ENCODE results near the gene DBR1. TPM values are rescaled to one million over a fixed set of nuclear protein-coding genes. Genes with fewer than 3 reads are reported as not detected.

DBR1 gene
- total and polyA plus RNA-seq, 2 of the 13 experiments (the other 11 are each of a cell fraction or from before 2014, with no cell fraction given) = 6.4 to 16.7 TPM

- ChIA-PET CTCF (ENCODE audit: low intra/inter-chr PET ratio, low total read pairs) (no interaction called here), POLR2A (no interaction called here)
- no peaks in the 10 kb centered on the region for H3K79me2 ChIP-seq (ENCODE audit: insufficient read depth, low read length)
- FAIRE-seq = no peak
- no peak for TF ChIP-seq ZNF232 (CRISPR knock-in tag; IDR thresholded peaks at IDR 0.05; ENCODE audit: borderline replicate concordance)
- TF ChIP-seq THAP7 (CRISPR knock-in tag; IDR thresholded peaks at IDR 0.05) = no peak
- no peak for TF ChIP-seq DDIT3 (CRISPR knock-in tag; IDR thresholded peaks at IDR 0.05)
- no peak for TF ChIP-seq RBAK (CRISPR knock-in tag; IDR thresholded peaks at IDR 0.05)
- TF ChIP-seq ZNF296 (CRISPR knock-in tag; conservative IDR thresholded peaks at IDR 0.05) = no peak
- no peak for TF ChIP-seq KLF11 (CRISPR knock-in tag; IDR thresholded peaks at IDR 0.05)
- TF ChIP-seq PAX8 (CRISPR knock-in tag; IDR thresholded peaks at IDR 0.05; ENCODE audit: borderline replicate concordance) = no peak
- TF ChIP-seq ARNTL (CRISPR knock-in tag; IDR thresholded peaks at IDR 0.05) = no peak
- no peak for TF ChIP-seq CREB3 (CRISPR knock-in tag; IDR thresholded peaks at IDR 0.05)
- no peak for TF ChIP-seq PAXIP1 (CRISPR knock-in tag; conservative IDR thresholded peaks at IDR 0.05)
- no peak for TF ChIP-seq HMGXB3 (CRISPR knock-in tag; IDR thresholded peaks at IDR 0.05; ENCODE audit: borderline replicate concordance)
- TF ChIP-seq ZNF674 (CRISPR knock-in tag; IDR thresholded peaks at IDR 0.05; ENCODE audit: low read depth) = no peak
- no peak for TF ChIP-seq ZNF451 (CRISPR knock-in tag; IDR thresholded peaks at IDR 0.05)
- TF ChIP-seq SMARCE1 (IDR thresholded peaks at IDR 0.05; ENCODE audit: borderline replicate concordance) = no peak
- no peak overlapping the region for H3K27ac ChIP-seq (ENCODE audit: extremely low read length, insufficient read depth, low read length)
- H3K9me3 ChIP-seq (ENCODE audit: low read length) = no peaks in the 10 kb centered on the region
- intact Hi-C loops (cut with micrococcal nuclease; ENCODE audit: unreplicated experiment) = loop anchor here (5.0 kb wide), 1 partner anchor 889 kb away; no protein-coding TSS in a partner anchor
- no peak for ATAC-seq
- H3K4me3 ChIP-seq (replicated peaks in 1 of 3; ENCODE audit: insufficient read depth in 1 of 3, low read depth in 2 of 3, low read length in 3 of 3) = no peak overlapping the region
- H3K36me3 ChIP-seq (replicated peaks in 1 of 2; ENCODE audit: control insufficient read depth in 1 of 2, insufficient read depth in 2 of 2, low read length in 2 of 2) = no peaks in the 10 kb centered on the region
- DNase-seq (ENCODE audit: low spot score) = no peak
- 62% methylated on average over 3 of the region's 3 CpGs for WGBS (ENCODE audit: low lambda C conversion rate)
- no TSS peak for BruUV-seq (replicated peaks)
- H4K20me1 ChIP-seq (ENCODE audit: insufficient read depth, low read length) = no peaks in the 10 kb centered on the region
- H3K4me1 ChIP-seq (ENCODE audit: insufficient read depth, low read length) = 0 out of 2 replicates have a peak, but pooled peaks cover 9% of the 10 kb centered on the region
- no peak overlapping the region for H2AFZ ChIP-seq (ENCODE audit: low read length)
- no peaks in the 10 kb centered on the region for H3K27me3 ChIP-seq (ENCODE audit: control insufficient read depth in 1 of 2, insufficient read depth in 2 of 2, low read length in 2 of 2)
- in situ Hi-C loops (cut with HindIII; ENCODE audit: extremely low pct_ligation_motif_present, low pct_unique_long_range_greater_than_20kb) = no loop called here
- no peak overlapping the region for H3K4me2 ChIP-seq (ENCODE audit: low read depth, low read length)
- H3K9ac ChIP-seq (ENCODE audit: insufficient read depth, low read depth, low read length) = no peak overlapping the region
Measured at GRCh38 chr3:138136201-138136600, 38.5 kb downstream of the DBR1 start.
